CD14-positive monocyte (primary cell): ENCODE measurements around the gene HES6. TPM values are rescaled to one million over a fixed set of nuclear protein-coding genes. Genes with fewer than 3 reads are reported as not detected.

Experiments
- DNase-seq, 3 donors: peaks; one replicate each; pipeline ENCODE4 v3.0.0-alpha.2; 2011 to 2022
- H2AFZ ChIP-seq: 2 replicates; pipeline ENCODE4 v1.6.0; 2012; ENCODE audit warnings: mild to moderate bottlenecking, low read depth, low read length, inconsistent platforms; ENCODE audit not compliant: insufficient read depth, poor library complexity, severe bottlenecking
- H3K27ac ChIP-seq, 2 donors: 1 replicate in 1 of 2; 2 replicates in 1 of 2; pipeline ENCODE4 v1.5.1; 2012 to 2013; ENCODE audit warnings: low read length in 2 of 2, control low read depth in 1 of 2, inconsistent platforms in 1 of 2, low read depth in 1 of 2, mild to moderate bottlenecking in 1 of 2
- H3K27me3 ChIP-seq, 2 donors: one replicate each; pipeline versions ENCODE4 v1.6.0 to v1.6.1; 2011 to 2013; ENCODE audit warnings: low read length in 2 of 2; ENCODE audit not compliant: control insufficient read depth in 2 of 2, insufficient read depth in 2 of 2
- H3K36me3 ChIP-seq, 2 donors: replicated peaks in 1 of 2; 1 replicate in 1 of 2; 2 replicates in 1 of 2; pipeline versions ENCODE4 v1.5.1 to v1.6.1; 2012 to 2013; ENCODE audit warnings: low read length in 2 of 2, control low read depth in 1 of 2, inconsistent platforms in 1 of 2, mild to moderate bottlenecking in 1 of 2; ENCODE audit not compliant: insufficient read depth in 2 of 2, control insufficient read depth in 1 of 2
- H3K4me1 ChIP-seq, 2 donors: 1 replicate in 1 of 2; 2 replicates in 1 of 2; pipeline versions ENCODE4 v1.5.1 to v1.6.1; 2012 to 2013; ENCODE audit warnings: low read length in 2 of 2, control low read depth in 1 of 2, inconsistent platforms in 1 of 2, mild to moderate bottlenecking in 1 of 2, moderate library complexity in 1 of 2; ENCODE audit not compliant: insufficient read depth in 2 of 2, control insufficient read depth in 1 of 2
- H3K4me2 ChIP-seq: replicated peaks from 2 replicates; pipeline ENCODE3; 2012; ENCODE audit warnings: low read length, moderate library complexity, mild to moderate bottlenecking; ENCODE audit not compliant: poor library complexity, severe bottlenecking; ENCODE audit errors: extremely low read depth
- H3K4me3 ChIP-seq, 3 experiments: fragments of 200-600 bp in 1 of 3; sonication (generic) in 1 of 3; replicated peaks in 1 of 3; 1 replicate in 2 of 3; 2 replicates in 1 of 3; pipeline ENCODE4 v1.5.1; 2011 to 2013; ENCODE audit warnings: low read length in 3 of 3, mild to moderate bottlenecking in 3 of 3, control low read depth in 2 of 3, low read depth in 2 of 3, inconsistent platforms in 1 of 3, moderate library complexity in 1 of 3
- H3K79me2 ChIP-seq: 2 replicates; pipeline ENCODE4 v1.6.0; 2012; ENCODE audit warnings: mild to moderate bottlenecking, control low read depth, inconsistent platforms, low read length, moderate library complexity; ENCODE audit not compliant: insufficient read depth
- H3K9ac ChIP-seq: 2 replicates; pipeline ENCODE4 v1.6.0; 2017; ENCODE audit warnings: low read length, mild to moderate bottlenecking; ENCODE audit not compliant: insufficient read depth, poor library complexity, severe bottlenecking
- H3K9me3 ChIP-seq, 2 donors: replicated peaks in 1 of 2; 1 replicate in 1 of 2; 2 replicates in 1 of 2; pipeline versions ENCODE4 v1.5.1 to v1.6.1; 2012 to 2013; ENCODE audit warnings: low read length in 2 of 2, control low read depth in 1 of 2; ENCODE audit not compliant: control insufficient read depth in 1 of 2, insufficient read depth in 1 of 2
- H4K20me1 ChIP-seq: 2 replicates; pipeline ENCODE4 v1.6.0; 2012; ENCODE audit warnings: mild to moderate bottlenecking, low read length, control low read depth, moderate library complexity; ENCODE audit not compliant: insufficient read depth
- H3K27ac Mint-ChIP-seq, 7 donors: one replicate each; pipeline ENCODE4 v1.8.0; 2020; ENCODE audit warnings: mild to moderate bottlenecking in 7 of 7, mixed read lengths in 7 of 7, moderate library complexity in 6 of 7, inconsistent platforms in 2 of 7
- H3K27me3 Mint-ChIP-seq, 3 donors: one replicate each; pipeline ENCODE4 v1.8.0; 2021 to 2022; ENCODE audit warnings: low read depth in 3 of 3, mild to moderate bottlenecking in 3 of 3, mixed read lengths in 3 of 3, moderate library complexity in 3 of 3, inconsistent platforms in 1 of 3
- H3K36me3 Mint-ChIP-seq, 2 donors: one replicate each; pipeline ENCODE4 v1.8.0; 2020; ENCODE audit warnings: mixed read lengths in 2 of 2, inconsistent platforms in 1 of 2, mild to moderate bottlenecking in 1 of 2
- H3K4me1 Mint-ChIP-seq: one replicate; pipeline ENCODE4 v1.8.0; 2020; ENCODE audit warnings: mild to moderate bottlenecking, mixed read lengths
- H3K4me3 Mint-ChIP-seq, 2 donors: one replicate each; pipeline ENCODE4 v1.8.0; 2020; ENCODE audit warnings: mild to moderate bottlenecking in 2 of 2, mixed read lengths in 2 of 2, moderate library complexity in 1 of 2
- H3K9me3 Mint-ChIP-seq, 7 donors: one replicate each; pipeline ENCODE4 v1.8.0; 2020 to 2022; ENCODE audit warnings: mixed read lengths in 7 of 7, mild to moderate bottlenecking in 6 of 7, moderate library complexity in 6 of 7, inconsistent platforms in 2 of 7
- CTCF ChIP-seq: fragments of 200-600 bp; IDR thresholded peaks from one replicate; pipeline ENCODE4 v1.8.0; 2022; ENCODE audit warnings: antibody characterized with exemption, mild to moderate bottlenecking
- WGBS: methylation state at CpG from one replicate; pipeline ENCODE4 v1.1.5; 2013; ENCODE audit warnings: missing lambda C conversion rate; ENCODE audit not compliant: insufficient coverage; 5-methylcytosine and 5-hydroxymethylcytosine counted together
- intact Hi-C, 2 donors: fragments of 100-400 bp; cut with micrococcal nuclease; formaldehyde crosslinking; loops; one replicate each; pipeline versions ENCODE4 v1.15.0 to v1.15.1; 2023
- polyA plus RNA-seq, 3 donors: library from polyadenylated mRNA; depleted of rRNA in 1 of 3; unstranded in 2 of 3; stranded (reverse) in 1 of 3; fragments of 300-500 nt in 2 of 3; fragments of >200 nt in 1 of 3; fragmentation: Illumina TruSeq in 2 of 3; gene quantifications; 1 replicate in 2 of 3; 2 replicates in 1 of 3; pipeline ENCODE4 v1.2.3, GENCODE V29; 2012 to 2021

HES6 gene
- polyA plus RNA-seq, 3 donors: 2.1 to 4.0 (median 2.8) TPM

GRCh38 chr2:238251331-238251730 is 11.5 kb upstream of the HES6 start:
- Histone ChIP-seq H3K4me3 (no peak overlapping the region), H3K9me3 (no peaks in the 10 kb centered on the region), H3K27me3 (no peaks in the 10 kb centered on the region), H2AFZ (no peak overlapping the region), H3K4me1 (no peaks in the 10 kb centered on the region), H3K9ac (no peak overlapping the region), H4K20me1 (no peaks in the 10 kb centered on the region), H3K36me3 (peaks cover 50 to 85% of the 10 kb centered on the region in 2 donors), H3K79me2 (no peaks in the 10 kb centered on the region), H3K4me2 (no peak overlapping the region), H3K27ac (no peak overlapping the region)
- H3K4me1 Mint-ChIP-seq: peaks cover 4% of the 10 kb centered on the region
- peaks cover 0 to 4% (median 2%) of the 10 kb centered on the region in 3 donors for H3K27me3 Mint-ChIP-seq
- TF ChIP-seq CTCF: no peak
- peaks cover 74 to 89% of the 10 kb centered on the region in 2 donors for H3K36me3 Mint-ChIP-seq
- H3K9me3 Mint-ChIP-seq: no peaks in the 10 kb centered on the region
- intact Hi-C loops: no loop called here
- no peak overlapping the region for H3K27ac Mint-ChIP-seq
- DNase-seq: no peak
- no peak overlapping the region for H3K4me3 Mint-ChIP-seq
- WGBS: 97% methylated on average over 12 of the region's 12 CpGs

GRCh38 chr2:238250896-238251295 is 11.1 kb upstream of the HES6 start:
- no peaks in the 10 kb centered on the region for H3K79me2 ChIP-seq
- whole genome bisulfite sequencing: 95% methylated on average over 7 of the region's 7 CpGs
- no peak for TF ChIP-seq CTCF
- no peaks in the 10 kb centered on the region for H3K9me3 ChIP-seq
- H3K4me3 ChIP-seq: no peak overlapping the region
- no peak overlapping the region for H2AFZ ChIP-seq
- Mint-ChIP-seq H3K36me3 (peaks cover 74 to 89% of the 10 kb centered on the region in 2 donors), H3K9me3 (no peaks in the 10 kb centered on the region), H3K27ac (no peak overlapping the region), H3K4me1 (peaks cover 4% of the 10 kb centered on the region), H3K4me3 (no peak overlapping the region), H3K27me3 (peaks cover 0 to 4% (median 2%) of the 10 kb centered on the region in 3 donors)
- H3K4me1 ChIP-seq: no peaks in the 10 kb centered on the region
- H3K4me2 ChIP-seq: no peak overlapping the region
- H3K27me3 ChIP-seq: no peaks in the 10 kb centered on the region
- H3K27ac ChIP-seq: no peak overlapping the region
- no peak for DNase-seq
- intact Hi-C loops: no loop called here
- H4K20me1 ChIP-seq: no peaks in the 10 kb centered on the region
- H3K9ac ChIP-seq: no peak overlapping the region
- peaks cover 50 to 85% of the 10 kb centered on the region in 2 donors for H3K36me3 ChIP-seq
